Measurements from ENCODE around the gene ZBTB17.
"Not testable (repeated sequence)": the region's sequence is repeated elsewhere in the genome, so short reads cannot be mapped to it uniquely, and the experiment has no call there.

The ZBTB17 gene

GRCh38 chr1:15975805-15976680 lies at the start of gene ZBTB17:
Gene ZBTB17, minus strand, starts transcription at chr1:15976101. Its CDS starts 27,606 bp downstream, at chr1:15948495.
- DNase-seq = peak; percentile 97

GRCh38 chr1:16023050-16023653 lies 47.3 kb upstream of the ZBTB17 start:
- no peak for DNase-seq

GRCh38 chr1:16022393-16022792 lies 46.5 kb upstream of the ZBTB17 start:
- DNase-seq = no peak

- no peak for DNase-seq
Observed at GRCh38 chr1:16021681-16022080, 45.8 kb upstream of the ZBTB17 start, which contains the start of gene CLCNKA. Gene CLCNKA, plus strand, starts transcription at chr1:16022036. Its CDS starts 584 bp downstream, at chr1:16022620.

GRCh38 chr1:16020878-16021277 lies 45.0 kb upstream of the ZBTB17 start:
- DNase-seq = not testable (repeated sequence)

GRCh38 chr1:16020325-16020724 lies 44.4 kb upstream of the ZBTB17 start:
- no peak for DNase-seq

- no peak for DNase-seq
Observed at GRCh38 chr1:16019644-16020277, 43.9 kb upstream of the ZBTB17 start.

- DNase-seq = no peak
Observed at GRCh38 chr1:16018749-16019643, 43.1 kb upstream of the ZBTB17 start.

GRCh38 chr1:16018308-16018707 lies 42.4 kb upstream of the ZBTB17 start:
- DNase-seq = no peak

- DNase-seq = no peak
Observed at GRCh38 chr1:16017461-16018303, 41.8 kb upstream of the ZBTB17 start, which contains the start of gene HSPB7. Gene HSPB7, minus strand, starts transcription at chr1:16018043. Its CDS starts 80 bp downstream, at chr1:16017963.

GRCh38 chr1:16017076-16017460 lies 41.2 kb upstream of the ZBTB17 start:
- DNase-seq = no peak

GRCh38 chr1:16015960-16016901 lies 40.3 kb upstream of the ZBTB17 start:
- no peak for DNase-seq

- no peak for DNase-seq
Observed at GRCh38 chr1:16015491-16015890, 39.6 kb upstream of the ZBTB17 start.

- DNase-seq = no peak
Observed at GRCh38 chr1:16014509-16015482, 38.9 kb upstream of the ZBTB17 start.

GRCh38 chr1:16013908-16014258 lies 38.0 kb upstream of the ZBTB17 start:
- no peak for DNase-seq

- DNase-seq = peak; percentile 65
Observed at GRCh38 chr1:16013220-16013907, 37.5 kb upstream of the ZBTB17 start.

GRCh38 chr1:16012590-16013219 lies 36.8 kb upstream of the ZBTB17 start:
- peak; percentile 51 for DNase-seq
